ENCODE results near the gene SEMA4D.

The SEMA4D gene

GRCh38 chr9:89468281-89468960 is 29.5 kb downstream of the SEMA4D start:
- in situ Hi-C loops (cut with MboI; ENCODE audit: low sequenced_read_pairs) = no loop called here

GRCh38 chr9:89467278-89467625 is 30.7 kb downstream of the SEMA4D start:
- in situ Hi-C loops (cut with MboI; ENCODE audit: low sequenced_read_pairs) = no loop called here

GRCh38 chr9:89466451-89467277 is 31.2 kb downstream of the SEMA4D start:
- in situ Hi-C loops (cut with MboI; ENCODE audit: low sequenced_read_pairs) = no loop called here

- in situ Hi-C loops (cut with MboI; ENCODE audit: low sequenced_read_pairs) = no loop called here
Measured at GRCh38 chr9:89465726-89466308, 32.1 kb downstream of the SEMA4D start.

GRCh38 chr9:89465001-89465451 is 32.9 kb downstream of the SEMA4D start:
- in situ Hi-C loops (cut with MboI; ENCODE audit: low sequenced_read_pairs) = no loop called here

GRCh38 chr9:89464300-89464901 is 33.5 kb downstream of the SEMA4D start:
- in situ Hi-C loops (cut with MboI; ENCODE audit: low sequenced_read_pairs) = no loop called here

- in situ Hi-C loops (cut with MboI; ENCODE audit: low sequenced_read_pairs) = no loop called here
Measured at GRCh38 chr9:89462817-89463683, 34.9 kb downstream of the SEMA4D start.

GRCh38 chr9:89462199-89462598 is 35.7 kb downstream of the SEMA4D start:
- in situ Hi-C loops (cut with MboI; ENCODE audit: low sequenced_read_pairs) = no loop called here

GRCh38 chr9:89461265-89461664 is 36.6 kb downstream of the SEMA4D start:
- in situ Hi-C loops (cut with MboI; ENCODE audit: low sequenced_read_pairs) = no loop called here

- in situ Hi-C loops (cut with MboI; ENCODE audit: low sequenced_read_pairs) = no loop called here
Measured at GRCh38 chr9:89460551-89460950, 37.4 kb downstream of the SEMA4D start.

GRCh38 chr9:89458768-89459496 is 39.0 kb downstream of the SEMA4D start:
- in situ Hi-C loops (cut with MboI; ENCODE audit: low sequenced_read_pairs) = no loop called here

- in situ Hi-C loops (cut with MboI; ENCODE audit: low sequenced_read_pairs) = no loop called here
Measured at GRCh38 chr9:89457376-89457855, 40.5 kb downstream of the SEMA4D start.

GRCh38 chr9:89455356-89455824 is 42.5 kb downstream of the SEMA4D start:
- in situ Hi-C loops (cut with MboI; ENCODE audit: low sequenced_read_pairs) = no loop called here

GRCh38 chr9:89454498-89455355 is 43.2 kb downstream of the SEMA4D start:
- in situ Hi-C loops (cut with MboI; ENCODE audit: low sequenced_read_pairs) = no loop called here

- in situ Hi-C loops (cut with MboI; ENCODE audit: low sequenced_read_pairs) = no loop called here
Measured at GRCh38 chr9:89453452-89453851, 44.5 kb downstream of the SEMA4D start.

GRCh38 chr9:89452561-89452960 is 45.4 kb downstream of the SEMA4D start:
- in situ Hi-C loops (cut with MboI; ENCODE audit: low sequenced_read_pairs) = no loop called here

GRCh38 chr9:89450213-89450612 is 47.7 kb downstream of the SEMA4D start:
- in situ Hi-C loops (cut with MboI; ENCODE audit: low sequenced_read_pairs) = no loop called here

GRCh38 chr9:89449261-89449671 is 48.6 kb downstream of the SEMA4D start:
- in situ Hi-C loops (cut with MboI; ENCODE audit: low sequenced_read_pairs) = no loop called here

- in situ Hi-C loops (cut with MboI; ENCODE audit: low sequenced_read_pairs) = no loop called here
Measured at GRCh38 chr9:89448821-89449220, 49.1 kb downstream of the SEMA4D start.

Measured in HL-60/S4 (cell line).